ENCODE measurements around the gene FAM163B.

GRCh38 chr9:133608889-133609288 is 300 bp downstream of the FAM163B start:
- no peak for TF ChIP-seq CTCF (IDR thresholded peaks at IDR 0.05)
- no peak for TF ChIP-seq EZH2 (IDR thresholded peaks at IDR 0.05; ENCODE audit: borderline replicate concordance, insufficient read depth, low read depth, low read length, poor library complexity, severe bottlenecking)
